ENCODE results near the gene RRP9. TPM values are rescaled to one million over a fixed set of nuclear protein-coding genes. Genes with fewer than 3 reads are reported as not detected.

The RRP9 gene
- total RNA-seq, 1 experiment from 2014 or later, result 80.6 TPM

DNA sequence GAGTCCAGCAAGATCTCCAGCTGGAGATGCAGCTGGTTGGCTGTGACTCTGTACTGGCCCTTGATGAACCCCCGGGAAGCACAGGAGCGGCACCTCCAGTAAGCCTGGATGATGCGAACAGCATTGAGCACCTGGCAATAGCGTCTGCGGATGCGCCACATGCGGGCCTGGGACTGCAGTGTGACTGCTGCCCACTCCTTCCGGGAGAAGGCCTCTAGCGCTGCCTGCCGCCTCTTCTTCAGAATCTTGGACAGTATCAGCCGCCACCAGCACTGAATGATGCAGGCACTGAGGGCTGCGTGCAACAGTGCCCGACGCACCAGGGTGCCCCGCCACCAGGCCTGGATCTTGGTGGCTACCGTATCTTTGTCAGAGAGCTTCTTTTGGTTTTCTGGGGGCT is 46.8 kb downstream of the RRP9 start:
- Histone ChIP-seq H3K4me3 (ENCODE audit: insufficient read depth, low read depth, low read length) (no peak overlapping the region), H3K36me3 (replicated peaks; ENCODE audit: control insufficient read depth, insufficient read depth, low read length) (no peaks in the 10 kb centered on the region), H3K27me3 (ENCODE audit: control insufficient read depth, insufficient read depth, low read length) (no peaks in the 10 kb centered on the region)
- no peak for DNase-seq

DNA sequence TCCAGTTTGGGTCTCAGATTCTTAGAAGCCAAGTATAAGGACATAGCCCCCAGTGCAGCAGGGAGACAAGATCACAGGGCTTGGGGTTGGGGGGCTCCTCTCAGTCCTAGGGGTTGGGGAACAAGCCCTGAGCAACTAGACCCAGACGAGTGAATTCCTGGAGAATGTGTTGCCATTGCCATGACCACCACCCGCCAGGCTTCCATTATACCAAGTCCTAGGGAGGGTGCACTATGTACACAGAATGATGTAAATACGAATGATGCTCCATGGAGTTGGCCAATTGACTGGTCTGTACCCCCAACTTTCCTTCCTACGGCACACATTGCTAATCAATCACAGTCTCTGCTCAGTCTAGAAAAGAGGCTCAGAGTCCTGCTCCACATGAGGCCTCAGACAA is 47.3 kb downstream of the RRP9 start:
- Histone ChIP-seq H3K27me3 (ENCODE audit: control insufficient read depth, insufficient read depth, low read length) (no peaks in the 10 kb centered on the region), H3K4me3 (ENCODE audit: insufficient read depth, low read depth, low read length) (no peak overlapping the region), H3K36me3 (replicated peaks; ENCODE audit: control insufficient read depth, insufficient read depth, low read length) (no peaks in the 10 kb centered on the region)
- no peak for DNase-seq

GRCh38 chr3:51891242-51892039 is 50.3 kb downstream of the RRP9 start:
- no peaks in the 10 kb centered on the region for H3K27me3 ChIP-seq (ENCODE audit: control insufficient read depth, insufficient read depth, low read length)
- DNase-seq, result no peak
- no peak overlapping the region for H3K4me3 ChIP-seq (ENCODE audit: insufficient read depth, low read depth, low read length)
- H3K36me3 ChIP-seq (replicated peaks; ENCODE audit: control insufficient read depth, insufficient read depth, low read length), result no peaks in the 10 kb centered on the region

- Histone ChIP-seq H3K36me3 (replicated peaks; ENCODE audit: control insufficient read depth, insufficient read depth, low read length) (no peaks in the 10 kb centered on the region), H3K4me3 (ENCODE audit: insufficient read depth, low read depth, low read length) (no peak overlapping the region), H3K27me3 (ENCODE audit: control insufficient read depth, insufficient read depth, low read length) (no peaks in the 10 kb centered on the region)
- DNase-seq, result no peak
Measured at GRCh38 chr3:51888463-51889105, 53.1 kb downstream of the RRP9 start.

DNA sequence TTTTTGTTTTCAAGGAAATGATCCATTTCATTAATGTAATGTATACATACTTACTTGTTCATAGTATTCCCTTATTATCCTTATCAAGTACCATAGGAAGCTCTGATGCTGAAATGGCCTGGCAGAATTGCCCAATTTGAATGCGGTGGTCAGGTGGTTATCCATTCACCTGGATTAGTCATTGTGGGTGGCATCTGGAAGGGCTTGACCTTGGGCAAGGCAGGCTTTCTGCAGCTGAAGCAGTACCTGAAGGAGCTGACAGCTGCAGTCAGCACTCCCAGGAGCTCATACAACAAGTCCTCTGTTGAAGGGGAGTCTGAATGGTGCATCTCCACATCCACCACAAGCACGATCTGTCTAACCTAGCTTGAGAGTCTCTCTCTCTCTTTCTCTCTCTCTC is 54.1 kb downstream of the RRP9 start:
- H3K36me3 ChIP-seq (replicated peaks; ENCODE audit: control insufficient read depth, insufficient read depth, low read length), result no peaks in the 10 kb centered on the region
- no peak for DNase-seq
- no peak overlapping the region for H3K4me3 ChIP-seq (ENCODE audit: insufficient read depth, low read depth, low read length)
- no peaks in the 10 kb centered on the region for H3K27me3 ChIP-seq (ENCODE audit: control insufficient read depth, insufficient read depth, low read length)

GRCh38 chr3:51886447-51886846 is 55.3 kb downstream of the RRP9 start:
- Histone ChIP-seq H3K36me3 (replicated peaks; ENCODE audit: control insufficient read depth, insufficient read depth, low read length) (no peaks in the 10 kb centered on the region), H3K4me3 (ENCODE audit: insufficient read depth, low read depth, low read length) (no peak overlapping the region), H3K27me3 (ENCODE audit: control insufficient read depth, insufficient read depth, low read length) (no peaks in the 10 kb centered on the region)
- no peak for DNase-seq

Other genes starting within 250 kb of the RRP9 start
- 2.4 and 3.8 TPM in 2 replicates for gene GRM2, start 234.8 kb downstream of the RRP9 start, total RNA-seq (2014; rRNA removed; shearing (Covaris generic))
- not detected in 2 replicates for gene IQCF6, start 162.7 kb downstream of the RRP9 start, total RNA-seq (2014; rRNA removed; shearing (Covaris generic))
- not detected in 2 replicates for gene IQCF2, start 80.3 kb downstream of the RRP9 start, total RNA-seq (2014; rRNA removed; shearing (Covaris generic))
- not detected in 2 replicates for gene IQCF5, start 66.3 kb downstream of the RRP9 start, total RNA-seq (2014; rRNA removed; shearing (Covaris generic))
- gene IQCF1, start 38.6 kb downstream of the RRP9 start, total RNA-seq (2014; rRNA removed; shearing (Covaris generic)), result not detected in 2 replicates
- gene PARP3, start 459 bp upstream of the RRP9 start, total RNA-seq (2014; rRNA removed; shearing (Covaris generic)), result 3.2 and 5.5 TPM in 2 replicates
- 0.14 TPM in 1 of 2 replicates, not detected in the other for gene GPR62, start 13.5 kb upstream of the RRP9 start, total RNA-seq (2014; rRNA removed; shearing (Covaris generic))
- 29.4 and 48.1 TPM in 2 replicates for gene PCBP4, start 25.6 kb upstream of the RRP9 start, total RNA-seq (2014; rRNA removed; shearing (Covaris generic))
- 20.8 and 24.3 TPM in 2 replicates for gene ABHD14B, start 32.1 kb upstream of the RRP9 start, total RNA-seq (2014; rRNA removed; shearing (Covaris generic))
- gene ABHD14A, start 33.2 kb upstream of the RRP9 start, total RNA-seq (2014; rRNA removed; shearing (Covaris generic)), result 7.5 and 7.7 TPM in 2 replicates
- gene ACY1, start 41.6 kb upstream of the RRP9 start, total RNA-seq (2014; rRNA removed; shearing (Covaris generic)), result 97.7 and 101 TPM in 2 replicates
- 1,001 and 1,107 TPM in 2 replicates for gene RPL29, start 54.0 kb upstream of the RRP9 start, total RNA-seq (2014; rRNA removed; shearing (Covaris generic))
- 19.5 and 21.7 TPM in 2 replicates for gene DUSP7, start 114.7 kb upstream of the RRP9 start, total RNA-seq (2014; rRNA removed; shearing (Covaris generic))
- 25.1 and 26.4 TPM in 2 replicates for gene POC1A, start 212.5 kb upstream of the RRP9 start, total RNA-seq (2014; rRNA removed; shearing (Covaris generic))

All from H7 (cell line).